Kidney epithelial cell (primary cell): ENCODE measurements around the gene MPIG6B. TPM values are rescaled to one million over a fixed set of nuclear protein-coding genes. Genes with fewer than 3 reads are reported as not detected.

Experiments
- DNase-seq: peaks from one replicate; pipeline ENCODE4 v3.0.0-alpha.2; 2010; ENCODE audit warnings: low read depth
- H3K27me3 ChIP-seq: 2 replicates; pipeline ENCODE4 v1.6.0; 2011; ENCODE audit warnings: low read length; ENCODE audit not compliant: control insufficient read depth, insufficient read depth
- H3K36me3 ChIP-seq: 2 replicates; pipeline ENCODE4 v1.5.1; 2011; ENCODE audit warnings: low read length; ENCODE audit not compliant: control insufficient read depth, insufficient read depth
- H3K4me3 ChIP-seq: 2 replicates; pipeline ENCODE4 v1.5.1; 2011; ENCODE audit warnings: low read depth, mild to moderate bottlenecking, control low read depth, low read length
- total RNA-seq: library from RNA; depleted of rRNA; stranded (reverse); fragments of >200 nt; gene quantifications from 2 replicates; pipeline ENCODE4 v1.2.3, GENCODE V29; 2015
- TF ChIP-seq, protein P1 (sequence below): IDR thresholded peaks from 2 replicates; pipeline ENCODE4 v1.5.1; 2011; ENCODE audit warnings: mild to moderate bottlenecking, moderate library complexity, low read length, control low read depth, inconsistent platforms; ENCODE audit not compliant: insufficient read depth, poor library complexity, severe bottlenecking

MPIG6B gene
- total RNA-seq, 1 donor from 2014 or later = 0.29 TPM

DNA sequence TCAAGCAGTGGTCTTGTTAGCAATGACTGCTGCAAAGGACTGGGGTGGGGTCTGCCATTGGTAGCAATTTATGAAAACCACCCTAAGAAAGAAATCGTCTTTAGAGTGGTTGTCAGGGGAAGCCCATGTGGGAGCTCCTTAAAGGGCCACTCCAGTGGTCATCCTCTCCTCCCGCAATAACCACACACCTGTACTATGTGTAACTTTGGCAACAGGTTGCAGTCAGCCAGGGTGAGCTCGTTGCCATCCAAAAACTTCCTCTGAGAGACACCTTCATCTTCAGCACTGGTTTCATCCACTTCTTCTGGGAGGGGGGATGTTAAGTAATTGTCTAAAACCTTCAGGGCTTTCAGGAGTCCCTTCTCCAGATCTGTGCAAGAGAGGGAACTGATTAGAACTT lies 8.9 kb downstream of the MPIG6B start:
- no peak overlapping the region for H3K4me3 ChIP-seq
- TF ChIP-seq, protein P1, sequence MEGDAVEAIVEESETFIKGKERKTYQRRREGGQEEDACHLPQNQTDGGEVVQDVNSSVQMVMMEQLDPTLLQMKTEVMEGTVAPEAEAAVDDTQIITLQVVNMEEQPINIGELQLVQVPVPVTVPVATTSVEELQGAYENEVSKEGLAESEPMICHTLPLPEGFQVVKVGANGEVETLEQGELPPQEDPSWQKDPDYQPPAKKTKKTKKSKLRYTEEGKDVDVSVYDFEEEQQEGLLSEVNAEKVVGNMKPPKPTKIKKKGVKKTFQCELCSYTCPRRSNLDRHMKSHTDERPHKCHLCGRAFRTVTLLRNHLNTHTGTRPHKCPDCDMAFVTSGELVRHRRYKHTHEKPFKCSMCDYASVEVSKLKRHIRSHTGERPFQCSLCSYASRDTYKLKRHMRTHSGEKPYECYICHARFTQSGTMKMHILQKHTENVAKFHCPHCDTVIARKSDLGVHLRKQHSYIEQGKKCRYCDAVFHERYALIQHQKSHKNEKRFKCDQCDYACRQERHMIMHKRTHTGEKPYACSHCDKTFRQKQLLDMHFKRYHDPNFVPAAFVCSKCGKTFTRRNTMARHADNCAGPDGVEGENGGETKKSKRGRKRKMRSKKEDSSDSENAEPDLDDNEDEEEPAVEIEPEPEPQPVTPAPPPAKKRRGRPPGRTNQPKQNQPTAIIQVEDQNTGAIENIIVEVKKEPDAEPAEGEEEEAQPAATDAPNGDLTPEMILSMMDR = no peak
- DNase-seq = no peak
- peaks cover 1% of the 10 kb centered on the region for H3K36me3 ChIP-seq
- no peaks in the 10 kb centered on the region for H3K27me3 ChIP-seq

DNA sequence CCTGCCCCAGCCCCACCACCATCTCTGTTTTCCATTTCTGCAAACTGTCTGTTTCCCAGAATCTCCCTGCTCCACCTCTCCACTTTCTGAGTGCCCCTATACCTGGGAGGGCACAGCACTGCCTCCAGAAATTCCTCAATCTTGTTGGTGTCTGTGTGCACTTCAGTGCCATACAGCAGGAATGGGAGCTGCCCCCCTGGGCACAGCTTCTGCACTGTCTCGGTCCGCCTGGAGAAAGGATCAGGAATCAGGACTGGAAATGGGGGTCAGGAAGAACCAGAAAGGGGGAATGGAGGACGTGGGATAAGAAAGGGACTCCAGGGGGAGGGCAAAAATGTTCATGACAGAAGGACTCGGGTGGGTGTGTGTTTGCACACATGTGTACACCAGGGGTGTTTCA lies 10.6 kb downstream of the MPIG6B start:
- TF ChIP-seq, protein P1 = no peak
- Histone ChIP-seq H3K4me3 (no peak overlapping the region), H3K27me3 (no peaks in the 10 kb centered on the region), H3K36me3 (peaks cover 1% of the 10 kb centered on the region)
- DNase-seq = no peak

DNA sequence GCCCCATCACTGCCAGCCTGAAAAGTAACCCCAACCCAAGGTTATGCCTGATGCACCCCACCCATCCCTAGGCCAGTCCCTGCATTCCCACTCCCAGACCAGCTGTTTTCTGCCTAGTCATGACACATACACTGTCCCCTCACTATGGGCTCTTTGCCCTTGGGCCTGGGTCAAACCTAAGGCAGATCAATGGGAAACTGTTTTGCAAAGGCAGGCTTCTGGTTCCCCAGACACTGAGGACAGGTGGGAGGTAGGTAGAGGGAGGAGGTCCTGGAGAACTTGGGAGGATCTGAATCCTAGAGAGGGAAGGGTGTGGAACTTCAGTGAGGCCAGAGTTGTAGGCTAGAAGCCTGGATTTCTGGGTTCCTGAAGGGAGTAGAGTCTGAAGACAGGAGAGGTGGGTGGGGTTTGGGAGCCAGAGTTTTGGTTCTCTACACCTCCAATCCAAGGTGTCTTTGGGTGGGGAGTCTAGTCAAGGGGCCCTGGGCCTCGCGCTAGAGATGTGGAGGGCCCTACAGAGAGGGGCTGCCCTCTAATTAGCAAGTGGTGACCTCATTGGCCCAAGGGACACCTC lies 11.2 kb downstream of the MPIG6B start:
- TF ChIP-seq, protein P1 = no peak
- H3K27me3 ChIP-seq = no peaks in the 10 kb centered on the region
- peaks cover 1% of the 10 kb centered on the region for H3K36me3 ChIP-seq
- H3K4me3 ChIP-seq = peak overlapping the region; percentile 94
- no peak for DNase-seq

DNA sequence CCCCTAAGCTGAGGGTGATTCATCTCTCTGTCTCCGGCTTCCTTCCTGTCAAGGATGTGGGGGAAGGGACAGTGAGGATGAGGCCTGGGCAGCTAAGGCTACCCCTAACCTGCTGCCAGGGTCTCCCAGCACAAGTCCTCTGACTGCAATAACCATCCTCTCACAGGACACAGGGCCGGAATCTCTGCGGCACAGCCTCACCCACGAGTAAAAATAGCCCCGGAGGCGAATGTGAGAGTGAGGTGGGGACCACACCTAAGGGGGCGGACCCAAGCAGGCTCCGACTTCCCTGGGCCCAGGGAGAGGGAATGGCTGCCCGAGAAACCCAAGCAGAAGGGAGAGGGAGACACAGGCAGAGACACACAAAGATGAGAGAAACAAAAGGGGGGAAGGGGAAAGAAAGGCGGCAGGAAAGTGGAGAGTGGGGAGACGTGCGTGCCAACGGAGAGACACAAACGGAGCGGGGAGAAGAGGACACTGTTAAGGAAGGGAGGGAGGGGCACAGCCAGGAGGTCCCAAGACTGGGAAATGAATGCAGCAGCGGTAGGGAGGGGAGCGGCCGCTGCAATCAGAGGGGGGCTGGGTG lies 11.7 kb downstream of the MPIG6B start:
- DNase-seq = no peak
- Histone ChIP-seq H3K36me3 (peaks cover 1% of the 10 kb centered on the region), H3K27me3 (no peaks in the 10 kb centered on the region), H3K4me3 (peak overlapping the region; percentile 94)
- TF ChIP-seq, protein P1 = no peak

DNA sequence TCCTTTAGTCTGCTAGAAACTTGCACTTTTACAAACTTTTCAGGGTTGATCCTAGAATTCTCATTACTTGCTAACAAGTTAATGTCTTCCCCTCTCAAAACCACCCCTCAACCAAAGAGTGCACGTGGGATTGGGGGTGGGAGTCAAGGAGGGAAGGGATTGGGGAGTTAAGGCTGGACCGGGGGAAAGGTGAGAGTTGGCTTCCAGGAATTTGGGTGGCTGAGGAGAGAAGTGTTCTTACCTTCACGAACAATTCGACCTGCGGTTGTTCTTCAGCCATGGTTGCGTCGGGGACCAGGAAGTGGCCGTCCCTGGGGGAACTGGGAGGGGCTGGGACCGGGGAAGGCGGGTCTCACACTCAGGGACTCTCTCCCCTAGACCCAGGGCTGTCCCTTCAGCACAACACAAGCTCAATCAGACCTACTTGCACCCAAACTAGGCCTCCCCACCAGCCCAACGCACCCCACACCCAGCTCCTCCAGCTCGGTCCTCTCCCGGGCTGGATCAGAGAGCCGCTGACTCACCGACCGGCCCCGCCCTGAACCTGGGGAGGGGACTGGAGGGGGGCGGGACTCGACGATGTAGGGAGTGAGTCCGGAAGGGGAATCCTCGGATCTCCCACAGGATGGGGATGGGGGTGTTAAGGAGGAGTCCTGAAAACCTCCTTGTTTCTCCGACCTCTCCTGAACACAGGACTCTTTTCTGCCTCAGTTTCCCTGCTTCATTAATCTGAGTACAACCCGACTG lies 13.0 kb downstream of the MPIG6B start, which contains the start of gene CLIC1:
TSS of gene CLIC1 (minus strand) at position 510 of the 747 bp plus-strand sequence. CDS start at position 280, 230 bp downstream.
- Histone ChIP-seq H3K27me3 (no peaks in the 10 kb centered on the region), H3K4me3 (peak within 1 kb of the TSS; percentile 94), H3K36me3 (no peaks in the 10 kb centered on the region)
- TF ChIP-seq, protein P1 = no peak
- DNase-seq = no peak
